ENCODE data around the gene MPRIP. TPM values are rescaled to one million over a fixed set of nuclear protein-coding genes. Genes with fewer than 3 reads are reported as not detected.
"Not testable (repeated sequence)": the region's sequence is repeated elsewhere in the genome, so short reads cannot be mapped to it uniquely, and the experiment has no call there.

MPRIP gene
- total RNA-seq, 2 donors from 2014 or later: 147 to 269 TPM

- Histone ChIP-seq H3K27ac (no peak overlapping the region), H3K4me1 (no peaks in the 10 kb centered on the region), H3K27me3 (no peaks in the 10 kb centered on the region), H3K4me3 (no peak overlapping the region), H3K36me3 (replicated peaks in 1 of 2; ENCODE audit: insufficient read depth in 1 of 2, low read depth in 2 of 2) (peaks cover 0 to 53% of the 10 kb centered on the region in 2 donors), H3K9me3 (no peaks in the 10 kb centered on the region)
- no peak for DNase-seq
- intact Hi-C loops (cut with DNase I): no loop called here
- TF ChIP-seq POLR2A (IDR thresholded peaks at IDR 0.05) (no peak), CTCF (IDR thresholded peaks at IDR 0.05) (no peak)
- WGBS, 2 donors: 85 to 94% methylated on average over 2 to 6 of the region's 6 CpGs
- no peak for ATAC-seq
Measured at GRCh38 chr17:17157041-17157440, 114.8 kb downstream of the MPRIP start.

GRCh38 chr17:17158506-17158905 lies 116.2 kb downstream of the MPRIP start:
- H3K27me3 ChIP-seq; H3K27ac ChIP-seq; ATAC-seq; DNase-seq; H3K4me3 ChIP-seq; H3K9me3 ChIP-seq; intact Hi-C loops (cut with DNase I); H3K4me1 ChIP-seq: not testable (repeated sequence)
- H3K36me3 ChIP-seq (replicated peaks in 1 of 2; ENCODE audit: insufficient read depth in 1 of 2, low read depth in 2 of 2): peaks cover 0 to 54% of the 10 kb centered on the region in 2 donors
- WGBS, 2 donors: 91 to 96% methylated on average over 33 of the region's 33 CpGs

GRCh38 chr17:17159571-17159970 lies 117.3 kb downstream of the MPRIP start:
- no peak overlapping the region for H3K4me3 ChIP-seq
- no peak for TF ChIP-seq POLR2A (IDR thresholded peaks at IDR 0.05)
- no peak for TF ChIP-seq CTCF (IDR thresholded peaks at IDR 0.05)
- WGBS, 2 donors: 93 to 96% methylated on average over 4 of the region's 4 CpGs
- H3K4me1 ChIP-seq: no peaks in the 10 kb centered on the region
- ATAC-seq: no peak
- H3K27me3 ChIP-seq: no peaks in the 10 kb centered on the region
- H3K36me3 ChIP-seq (replicated peaks in 1 of 2; ENCODE audit: insufficient read depth in 1 of 2, low read depth in 2 of 2): peaks cover 4 to 51% of the 10 kb centered on the region in 2 donors
- no peak overlapping the region for H3K27ac ChIP-seq
- DNase-seq: no peak
- intact Hi-C loops (cut with DNase I): no loop called here
- no peaks in the 10 kb centered on the region for H3K9me3 ChIP-seq

- Histone ChIP-seq H3K9me3 (no peaks in the 10 kb centered on the region), H3K4me1 (no peaks in the 10 kb centered on the region), H3K27me3 (no peaks in the 10 kb centered on the region), H3K36me3 (replicated peaks in 1 of 2; ENCODE audit: insufficient read depth in 1 of 2, low read depth in 2 of 2) (peaks cover 5 to 54% of the 10 kb centered on the region in 2 donors), H3K27ac (no peak overlapping the region), H3K4me3 (no peak overlapping the region)
- TF ChIP-seq CTCF (IDR thresholded peaks at IDR 0.05) (no peak), POLR2A (IDR thresholded peaks at IDR 0.05) (no peak)
- ATAC-seq (no peak), DNase-seq (no peak)
- intact Hi-C loops (cut with DNase I): no loop called here
- 97 to 100% methylated on average over 6 of the region's 6 CpGs for WGBS, 2 donors
Measured at GRCh38 chr17:17161121-17161520, 118.9 kb downstream of the MPRIP start.

- Histone ChIP-seq H3K36me3 (replicated peaks in 1 of 2; ENCODE audit: insufficient read depth in 1 of 2, low read depth in 2 of 2) (peaks cover 5 to 56% of the 10 kb centered on the region in 2 donors), H3K27ac (no peak overlapping the region), H3K9me3 (no peaks in the 10 kb centered on the region), H3K4me3 (no peak overlapping the region), H3K27me3 (no peaks in the 10 kb centered on the region), H3K4me1 (no peaks in the 10 kb centered on the region)
- no peak for TF ChIP-seq POLR2A (IDR thresholded peaks at IDR 0.05)
- no peak for TF ChIP-seq CTCF (IDR thresholded peaks at IDR 0.05)
- WGBS, 2 donors: 88 to 92% methylated on average over 4 of the region's 4 CpGs
- intact Hi-C loops (cut with DNase I): no loop called here
- DNase-seq (no peak), ATAC-seq (no peak)
Measured at GRCh38 chr17:17161759-17162158, 119.5 kb downstream of the MPRIP start.

Data from body of pancreas (tissue), 4 donors.